GM13977 (cell line): Measurements from ENCODE around the gene RRP9.

Source experiments
- DNase-seq: peaks from one replicate; pipeline ENCODE4 v3.0.0; 2012; ENCODE audit warnings: low spot score
- CTCF ChIP-seq: IDR thresholded peaks from 2 replicates; pipeline ENCODE4 v1.5.1; 2012; ENCODE audit warnings: mild to moderate bottlenecking, control low read depth; ENCODE audit not compliant: insufficient read depth; ENCODE audit errors: extremely low read depth, missing control alignments
- in situ Hi-C: fragments of 300-500 bp; cut with MboI; formaldehyde crosslinking; loops from one replicate; pipeline ENCODE4 v1.12.0; 2022; ENCODE audit warnings: low sequenced_read_pairs, low pct_unique_long_range_greater_than_20kb, mixed read lengths, inconsistent platforms; ENCODE audit not compliant: unreplicated experiment

RRP9 gene

DNA sequence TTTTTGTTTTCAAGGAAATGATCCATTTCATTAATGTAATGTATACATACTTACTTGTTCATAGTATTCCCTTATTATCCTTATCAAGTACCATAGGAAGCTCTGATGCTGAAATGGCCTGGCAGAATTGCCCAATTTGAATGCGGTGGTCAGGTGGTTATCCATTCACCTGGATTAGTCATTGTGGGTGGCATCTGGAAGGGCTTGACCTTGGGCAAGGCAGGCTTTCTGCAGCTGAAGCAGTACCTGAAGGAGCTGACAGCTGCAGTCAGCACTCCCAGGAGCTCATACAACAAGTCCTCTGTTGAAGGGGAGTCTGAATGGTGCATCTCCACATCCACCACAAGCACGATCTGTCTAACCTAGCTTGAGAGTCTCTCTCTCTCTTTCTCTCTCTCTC lies 54.1 kb downstream of the RRP9 start:
- in situ Hi-C loops = no loop called here
- no peak for TF ChIP-seq CTCF
- DNase-seq = no peak

GRCh38 chr3:51886447-51886846 lies 55.3 kb downstream of the RRP9 start:
- no peak for DNase-seq
- TF ChIP-seq CTCF = no peak
- in situ Hi-C loops = no loop called here
